ENCODE measurements around the gene SCP2D1. TPM values are rescaled to one million over a fixed set of nuclear protein-coding genes. Genes with fewer than 3 reads are reported as not detected.

SCP2D1 gene
- total RNA-seq (not detected), polyA plus RNA-seq (not detected)
- long read RNA-seq, donor 1 = 0 reads
- long read RNA-seq, donor 2 = 0 reads

- H3K27me3 ChIP-seq (replicated peaks in 1 of 7) = peaks cover 0 to 5% (median 0%) of the 10 kb centered on the region in 7 donors
- no peak within 1 kb of the TSS for H3K4me3 ChIP-seq
- no peak for TF ChIP-seq POLR2A (IDR thresholded peaks at IDR 0.05)
- no peak for TF ChIP-seq POLR2AphosphoS5 (IDR thresholded peaks at IDR 0.05)
- no peak for TF ChIP-seq CTCF (IDR thresholded peaks at IDR 0.05 in 8 of 11, conservative IDR thresholded peaks at IDR 0.05 in 3 of 11)
- WGBS, 5 donors = 40 to 66% (median 62%) methylated on average over 3 of the region's 3 CpGs
- H3K36me3 ChIP-seq = no peaks in the 10 kb centered on the region
- DNase-seq = no peak
- intact Hi-C loops (cut with DNase I; ENCODE audit: low total_unique reads) = no loop called here
- no peaks in the 10 kb centered on the region for H3K4me1 ChIP-seq
- no peaks in the 10 kb centered on the region for H3K9me3 ChIP-seq
- no peak within 1 kb of the TSS for H3K27ac ChIP-seq
These were observed at the start of gene SCP2D1 for GRCh38 chr20:18813483-18813882. SCP2D1 (plus strand) TSS chr20:18813783; CDS start chr20:18813816, 33 bp downstream.

- no peaks in the 10 kb centered on the region for H3K27me3 ChIP-seq (replicated peaks in 1 of 7)
- intact Hi-C loops (cut with DNase I; ENCODE audit: low total_unique reads) = no loop called here
- H3K27ac ChIP-seq = no peak overlapping the region
- TF ChIP-seq POLR2A (IDR thresholded peaks at IDR 0.05) (no peak), POLR2AphosphoS5 (IDR thresholded peaks at IDR 0.05) (no peak), CTCF (IDR thresholded peaks at IDR 0.05 in 8 of 11, conservative IDR thresholded peaks at IDR 0.05 in 3 of 11) (no peak)
- no peaks in the 10 kb centered on the region for H3K9me3 ChIP-seq
- H3K4me3 ChIP-seq = no peak overlapping the region
- H3K36me3 ChIP-seq = peaks cover 0 to 31% (median 11%) of the 10 kb centered on the region in 6 donors
- H3K4me1 ChIP-seq = no peaks in the 10 kb centered on the region
- DNase-seq = no peak
- 38 to 54% (median 48%) methylated on average over 5 of the region's 5 CpGs for WGBS, 5 donors
These were observed 45.9 kb upstream of the SCP2D1 start for GRCh38 chr20:18767676-18768075.

GRCh38 chr20:18773566-18773965 lies 40.0 kb upstream of the SCP2D1 start:
- no peak for DNase-seq
- no peaks in the 10 kb centered on the region for H3K9me3 ChIP-seq
- WGBS, 5 donors = 82 to 100% (median 92%) methylated on average over 1 of the region's 1 CpG
- intact Hi-C loops (cut with DNase I; ENCODE audit: low total_unique reads) = no loop called here
- no peak overlapping the region for H3K27ac ChIP-seq
- TF ChIP-seq POLR2A (IDR thresholded peaks at IDR 0.05) = no peak
- H3K4me3 ChIP-seq = no peak overlapping the region
- H3K4me1 ChIP-seq = no peaks in the 10 kb centered on the region
- H3K36me3 ChIP-seq = no peaks in the 10 kb centered on the region
- no peaks in the 10 kb centered on the region for H3K27me3 ChIP-seq (replicated peaks in 1 of 7)

- WGBS, 5 donors = 77 to 91% (median 81%) methylated on average over 2 of the region's 2 CpGs
- H3K36me3 ChIP-seq = no peaks in the 10 kb centered on the region
- H3K4me3 ChIP-seq = no peak overlapping the region
- no peaks in the 10 kb centered on the region for H3K4me1 ChIP-seq
- no peak for DNase-seq
- H3K27ac ChIP-seq = no peak overlapping the region
- no peaks in the 10 kb centered on the region for H3K9me3 ChIP-seq
- intact Hi-C loops (cut with DNase I; ENCODE audit: low total_unique reads) = no loop called here
- TF ChIP-seq POLR2A (IDR thresholded peaks at IDR 0.05) (no peak), CTCF (IDR thresholded peaks at IDR 0.05 in 8 of 11, conservative IDR thresholded peaks at IDR 0.05 in 3 of 11) (no peak), POLR2AphosphoS5 (IDR thresholded peaks at IDR 0.05) (no peak)
- H3K27me3 ChIP-seq (replicated peaks in 1 of 7) = no peaks in the 10 kb centered on the region
These were observed 39.4 kb upstream of the SCP2D1 start for GRCh38 chr20:18774207-18774606.

- Histone ChIP-seq H3K4me3 (no peak overlapping the region), H3K4me1 (no peaks in the 10 kb centered on the region), H3K27ac (no peak overlapping the region), H3K9me3 (no peaks in the 10 kb centered on the region), H3K36me3 (no peaks in the 10 kb centered on the region), H3K27me3 (replicated peaks in 1 of 7) (no peaks in the 10 kb centered on the region)
- TF ChIP-seq POLR2A (IDR thresholded peaks at IDR 0.05) = no peak
- TF ChIP-seq POLR2AphosphoS5 (IDR thresholded peaks at IDR 0.05) = no peak
- no peak for TF ChIP-seq CTCF (IDR thresholded peaks at IDR 0.05 in 8 of 11, conservative IDR thresholded peaks at IDR 0.05 in 3 of 11)
- WGBS, 5 donors = 87 to 98% (median 88%) methylated on average over 5 of the region's 5 CpGs
- intact Hi-C loops (cut with DNase I; ENCODE audit: low total_unique reads) = no loop called here
- DNase-seq = no peak
These were observed 38.0 kb upstream of the SCP2D1 start for GRCh38 chr20:18775633-18776032.

Measured in spleen (tissue), 13 donors.